Common myeloid progenitor, CD34-positive (primary cell): ENCODE data around the gene ATP7A. TPM values are rescaled to one million over a fixed set of nuclear protein-coding genes. Genes with fewer than 3 reads are reported as not detected.
"Not testable (repeated sequence)": the region's sequence is repeated elsewhere in the genome, so short reads cannot be mapped to it uniquely, and the experiment has no call there.

Experiments used
- CTCF ChIA-PET: fragments of 350-600 bp; sonication (Branson Sonifier 250); formaldehyde crosslinking; loops from one replicate; lab custom pipeline; 2021; ENCODE audit warnings: antibody characterized with exemption; lab: Charles Lee
- POLR2A ChIA-PET: fragments of 350-600 bp; sonication (Branson Sonifier 250); formaldehyde crosslinking; loops from one replicate; lab custom pipeline; 2021; ENCODE audit warnings: antibody characterized with exemption; lab: Charles Lee
- DNase-seq, 3 donors: peaks; one replicate each; pipeline versions ENCODE4 v3.0.0 to v3.0.0-alpha.2; 2013
- H3K27ac ChIP-seq, 2 experiments: 1 replicate in 1 of 2; 2 replicates in 1 of 2; pipeline ENCODE4 v1.7.0; 2013; ENCODE audit warnings: inconsistent platforms in 2 of 2, low read length in 2 of 2, mild to moderate bottlenecking in 2 of 2, low read depth in 1 of 2, moderate library complexity in 1 of 2; ENCODE audit not compliant: severe bottlenecking in 2 of 2, insufficient read depth in 1 of 2, poor library complexity in 1 of 2
- H3K27me3 ChIP-seq, 5 experiments: replicated peaks in 2 of 5; 1 replicate in 3 of 5; 2 replicates in 2 of 5; pipeline versions ENCODE4 v1.6.1 to v1.7.0; 2013; ENCODE audit warnings: low read length in 4 of 5, mild to moderate bottlenecking in 2 of 5, moderate library complexity in 2 of 5, inconsistent platforms in 1 of 5; ENCODE audit not compliant: insufficient read depth in 5 of 5, control insufficient read depth in 4 of 5
- H3K36me3 ChIP-seq, 4 experiments: 1 replicate in 2 of 4; 2 replicates in 2 of 4; pipeline versions ENCODE4 v1.6.1 to v1.7.0; 2013; ENCODE audit warnings: low read length in 3 of 4, control low read depth in 1 of 4, mild to moderate bottlenecking in 1 of 4; ENCODE audit not compliant: control insufficient read depth in 4 of 4, insufficient read depth in 4 of 4
- H3K4me1 ChIP-seq, 4 experiments: 1 replicate in 3 of 4; 2 replicates in 1 of 4; pipeline versions ENCODE4 v1.6.1 to v1.7.1; 2013; ENCODE audit warnings: low read length in 3 of 4, mild to moderate bottlenecking in 3 of 4, control low read depth in 1 of 4, inconsistent platforms in 1 of 4, moderate library complexity in 1 of 4; ENCODE audit not compliant: control insufficient read depth in 4 of 4, insufficient read depth in 4 of 4; ENCODE audit errors: control extremely low read depth in 1 of 4
- H3K4me3 ChIP-seq, 7 experiments: 1 replicate in 4 of 7; 2 replicates in 3 of 7; pipeline versions ENCODE4 v1.5.1 to v1.7.0; 2013; ENCODE audit warnings: mild to moderate bottlenecking in 7 of 7, low read length in 6 of 7, moderate library complexity in 6 of 7, inconsistent platforms in 2 of 7, low read depth in 2 of 7, control low read depth in 1 of 7; ENCODE audit not compliant: insufficient read depth in 4 of 7, control insufficient read depth in 1 of 7; ENCODE audit errors: extremely low read depth in 1 of 7
- H3K9me3 ChIP-seq, 5 experiments: 1 replicate in 4 of 5; 2 replicates in 1 of 5; pipeline versions ENCODE4 v1.6.1 to v1.7.1; 2013; ENCODE audit warnings: low read length in 4 of 5, mild to moderate bottlenecking in 2 of 5, inconsistent platforms in 1 of 5, low read depth in 1 of 5, moderate library complexity in 1 of 5; ENCODE audit not compliant: control insufficient read depth in 4 of 5, insufficient read depth in 2 of 5; ENCODE audit errors: control extremely low read depth in 1 of 5
- WGBS: methylation state at CpG from one replicate; pipeline ENCODE4 v1.1.5; 2013; ENCODE audit not compliant: insufficient coverage; 5-methylcytosine and 5-hydroxymethylcytosine counted together
- polyA plus RNA-seq: library from polyadenylated mRNA; unstranded; fragments of 120-200 nt; gene quantifications from one replicate; pipeline ENCODE4 v1.2.1, GENCODE V29; 2013

ATP7A gene
- 6.9 TPM for polyA plus RNA-seq

GRCh38 chrX:77910108-77910840 lies at the start of gene ATP7A:
ATP7A (plus strand) TSS chrX:77910693; CDS start chrX:77971642, 60,949 bp downstream.
- POLR2A ChIA-PET = interaction anchor here (0.9 to 2.2 kb wide), 2 partner anchors 11 to 15 kb away, joined by 9 to 11 read pairs; partner anchors contain the start of genes COX7B and MAGT1
- peaks cover 6 to 20% (median 8%) of the 10 kb centered on the region in 4 experiments for H3K4me1 ChIP-seq
- peaks cover 0 to 4% (median 0%) of the 10 kb centered on the region in 4 experiments for H3K36me3 ChIP-seq
- peaks cover 0 to 2% (median 0%) of the 10 kb centered on the region in 5 experiments for H3K27me3 ChIP-seq
- CTCF ChIA-PET = interaction anchor here (0.9 to 3.6 kb wide), 9 partner anchors 9 to 182 kb away, joined by 3 to 22 read pairs (median 3); partner anchors contain the start of gene COX7B
- H3K4me3 ChIP-seq = peak within 1 kb of the TSS; percentile 31 to 93 (median 80)
- no peaks in the 10 kb centered on the region for H3K9me3 ChIP-seq
- peak; percentile 94 to 97 (median 97) for DNase-seq
- WGBS = 30% methylated on average over 25 of the region's 36 CpGs
- H3K27ac ChIP-seq = peak within 1 kb of the TSS; percentile 64 to 88

DNA sequence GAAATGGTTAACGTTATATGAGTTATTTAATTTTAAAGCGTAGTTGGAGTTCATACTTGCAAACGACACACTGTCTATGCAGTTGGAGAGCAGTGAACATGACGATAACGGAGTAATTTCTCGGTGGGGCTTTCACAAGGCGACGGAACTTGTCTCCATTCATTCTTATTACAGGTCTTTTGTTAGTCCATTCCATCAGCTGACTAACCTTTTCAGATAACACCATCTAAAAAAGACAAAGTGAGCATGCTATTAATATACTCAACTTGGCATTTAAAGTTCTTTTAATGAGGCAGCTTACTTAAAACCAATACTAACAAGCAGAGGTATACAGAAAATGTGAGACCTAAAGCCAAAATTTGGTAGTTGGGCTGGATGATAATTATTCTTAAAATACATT lies 35.1 kb upstream of the ATP7A start:
- Histone ChIP-seq H3K9me3 (no peaks in the 10 kb centered on the region), H3K27ac (no peak overlapping the region), H3K4me3 (no peak overlapping the region), H3K36me3 (peaks cover 0 to 11% (median 3%) of the 10 kb centered on the region in 4 experiments), H3K4me1 (no peaks in the 10 kb centered on the region), H3K27me3 (no peaks in the 10 kb centered on the region)
- 87% methylated on average over 8 of the region's 8 CpGs for WGBS
- CTCF ChIA-PET = no interaction called here
- no peak for DNase-seq
- POLR2A ChIA-PET = no interaction called here

DNA sequence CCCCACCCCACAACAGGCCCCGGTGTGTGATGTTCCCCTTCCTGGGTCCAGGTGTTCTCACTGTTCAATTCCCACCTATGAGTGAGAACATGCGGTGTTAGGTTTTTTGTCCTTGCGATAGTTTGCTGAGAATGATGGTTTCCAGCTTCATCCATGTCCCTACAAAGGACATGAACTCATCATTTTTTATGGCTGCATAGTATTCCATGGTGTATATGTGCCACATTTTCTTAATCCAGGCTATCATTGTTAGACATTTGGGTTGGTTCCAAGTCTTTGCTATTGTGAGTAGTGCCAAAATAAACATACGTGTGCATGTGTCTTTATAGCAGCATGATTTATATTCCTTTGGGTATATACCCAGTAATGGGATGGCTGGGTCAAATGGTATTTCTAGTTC lies 29.1 kb upstream of the ATP7A start:
- DNase-seq, H3K4me3 ChIP-seq, CTCF ChIA-PET, POLR2A ChIA-PET, H3K36me3 ChIP-seq, H3K9me3 ChIP-seq, H3K27me3 ChIP-seq, H3K4me1 ChIP-seq, H3K27ac ChIP-seq: not testable (repeated sequence)
- no CpG with 5 or more reads among the region's 4 CpGs for WGBS

GRCh38 chrX:77892887-77893286 lies 17.6 kb upstream of the ATP7A start:
- Histone ChIP-seq H3K4me3 (no peak overlapping the region), H3K36me3 (no peaks in the 10 kb centered on the region), H3K9me3 (no peaks in the 10 kb centered on the region), H3K27me3 (no peaks in the 10 kb centered on the region), H3K4me1 (peaks cover 0 to 11% (median 3%) of the 10 kb centered on the region in 4 experiments), H3K27ac (no peak overlapping the region)
- CTCF ChIA-PET = interaction anchor here (0.6 kb wide), 1 partner anchor 8 kb away, joined by 3 read pairs; no protein-coding TSS in a partner anchor
- POLR2A ChIA-PET = no interaction called here
- 100% methylated on average over 2 of the region's 2 CpGs for WGBS
- no peak for DNase-seq

DNA sequence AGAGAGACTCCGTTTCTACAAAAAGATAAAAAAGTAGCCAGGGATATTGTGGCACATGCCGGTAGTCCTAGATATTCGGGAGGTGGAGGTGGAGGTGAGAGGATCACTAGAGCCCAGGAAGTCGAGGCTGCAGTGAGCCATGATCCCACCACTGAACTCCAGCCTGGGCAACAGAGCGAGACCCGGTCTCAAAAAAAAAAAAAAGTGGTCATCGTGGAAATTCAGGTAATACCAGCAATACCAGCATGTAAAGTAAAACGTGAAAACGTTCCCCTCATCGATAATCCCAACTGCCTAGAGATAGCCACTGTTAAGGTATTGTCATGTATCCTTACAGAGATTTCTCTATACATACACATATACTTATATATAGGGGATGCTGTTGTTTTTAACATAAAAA lies 16.8 kb upstream of the ATP7A start:
- Histone ChIP-seq H3K4me3 (peak overlapping the region in 6 of 7 experiments; percentile 7 to 97 (median 88)), H3K27ac (peak overlapping the region in 1 of 2 experiments; percentile 98), H3K27me3 (no peaks in the 10 kb centered on the region), H3K4me1 (peaks cover 0 to 11% (median 3%) of the 10 kb centered on the region in 4 experiments), H3K36me3 (no peaks in the 10 kb centered on the region), H3K9me3 (no peaks in the 10 kb centered on the region)
- 89% methylated on average over 6 of the region's 10 CpGs for whole genome bisulfite sequencing
- ChIA-PET CTCF (interaction anchor here (0.6 kb wide), 1 partner anchor 9 kb away, joined by 3 read pairs; no protein-coding TSS in a partner anchor), POLR2A (no interaction called here)
- DNase-seq = no peak

DNA sequence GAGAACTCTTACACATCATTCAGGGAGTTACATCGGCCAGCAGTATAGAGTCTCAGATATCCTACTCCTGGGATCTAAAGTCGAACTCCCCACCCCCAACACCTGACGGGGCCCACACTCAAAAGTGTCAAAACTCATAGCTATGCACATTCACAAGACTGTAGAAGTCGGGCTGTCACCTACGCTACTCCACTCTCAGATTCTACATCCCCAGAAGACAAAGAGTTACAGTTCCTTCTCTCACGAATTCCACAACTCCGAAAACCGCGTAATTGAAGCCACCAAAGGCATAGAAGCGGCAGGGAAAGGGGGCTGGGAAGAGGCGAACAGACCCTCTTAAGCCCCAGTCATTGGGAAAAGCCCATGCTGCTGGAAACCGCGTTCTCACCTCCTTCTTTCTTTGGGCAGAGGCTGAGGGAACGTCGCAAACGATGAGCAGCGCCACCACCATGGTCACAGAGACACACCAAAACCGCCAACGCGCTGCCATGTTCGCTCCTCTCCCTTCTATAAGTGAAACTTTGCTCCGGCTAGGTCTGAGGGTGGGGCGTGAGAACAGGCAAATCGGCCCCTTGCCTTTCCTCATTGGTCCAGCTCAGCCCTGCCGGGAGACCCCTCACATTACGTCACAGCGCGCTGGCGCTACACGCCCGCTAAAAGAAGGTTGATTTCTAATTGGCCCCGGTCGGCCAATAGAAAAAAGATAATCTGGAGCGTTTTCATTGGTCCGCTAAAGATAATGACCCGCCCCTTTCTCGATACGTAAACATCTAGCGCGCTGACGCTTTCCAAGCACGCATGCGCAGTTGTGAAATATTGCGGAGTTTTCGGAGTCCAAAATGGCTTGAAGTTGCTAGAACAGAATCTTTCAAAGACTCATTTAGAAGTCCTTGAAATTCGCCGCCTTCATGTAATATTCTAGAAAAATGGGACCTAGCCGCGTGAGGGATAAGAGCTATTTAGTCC lies 15.3 kb upstream of the ATP7A start, which contains the start of gene MAGT1:
Gene MAGT1, minus strand, starts transcription at position 515 of the 966 bp plus-strand sequence. Its CDS starts 25 bp downstream, at position 490.
- Histone ChIP-seq H3K9me3 (no peaks in the 10 kb centered on the region), H3K4me1 (peaks cover 0 to 11% (median 3%) of the 10 kb centered on the region in 4 experiments), H3K27ac (peak within 1 kb of the TSS; percentile 96 to 98), H3K27me3 (no peaks in the 10 kb centered on the region), H3K36me3 (no peaks in the 10 kb centered on the region), H3K4me3 (peak within 1 kb of the TSS; percentile 52 to 97 (median 87))
- WGBS = 34% methylated on average over 38 of the region's 49 CpGs
- POLR2A ChIA-PET = interaction anchor here (0.5 to 1.1 kb wide), 2 partner anchors 15 to 101 kb away, joined by 3 to 11 read pairs; partner anchors contain the start of gene ATP7A
- peak; percentile 96 to 98 (median 98) for DNase-seq
- CTCF ChIA-PET = interaction anchor here (0.7 kb wide), 1 partner anchor 129 kb away, joined by 3 read pairs; no protein-coding TSS in a partner anchor
